ENCODE measurements around the gene ETV1.

Gene ETV1

DNA sequence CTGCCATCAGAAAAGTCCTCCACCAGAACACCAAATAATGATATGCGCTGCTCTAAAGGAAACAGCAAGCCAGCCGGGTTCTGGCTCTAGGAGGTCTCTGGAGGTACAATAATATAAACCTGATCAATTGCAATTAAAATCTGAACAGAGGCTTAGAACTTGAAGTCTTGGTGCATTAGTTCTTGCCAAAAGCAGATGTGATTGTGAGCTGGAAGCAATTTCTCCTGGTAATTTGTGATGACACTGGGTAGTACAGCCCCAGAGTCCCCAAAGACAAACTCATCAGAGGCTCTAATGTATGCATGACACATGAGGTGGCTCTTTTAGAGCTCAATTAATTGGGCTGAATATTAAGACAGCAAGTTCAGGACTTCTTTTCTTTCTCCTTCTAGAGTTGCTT, 3.3 kb downstream of the ETV1 start:
- no peak for DNase-seq

DNA sequence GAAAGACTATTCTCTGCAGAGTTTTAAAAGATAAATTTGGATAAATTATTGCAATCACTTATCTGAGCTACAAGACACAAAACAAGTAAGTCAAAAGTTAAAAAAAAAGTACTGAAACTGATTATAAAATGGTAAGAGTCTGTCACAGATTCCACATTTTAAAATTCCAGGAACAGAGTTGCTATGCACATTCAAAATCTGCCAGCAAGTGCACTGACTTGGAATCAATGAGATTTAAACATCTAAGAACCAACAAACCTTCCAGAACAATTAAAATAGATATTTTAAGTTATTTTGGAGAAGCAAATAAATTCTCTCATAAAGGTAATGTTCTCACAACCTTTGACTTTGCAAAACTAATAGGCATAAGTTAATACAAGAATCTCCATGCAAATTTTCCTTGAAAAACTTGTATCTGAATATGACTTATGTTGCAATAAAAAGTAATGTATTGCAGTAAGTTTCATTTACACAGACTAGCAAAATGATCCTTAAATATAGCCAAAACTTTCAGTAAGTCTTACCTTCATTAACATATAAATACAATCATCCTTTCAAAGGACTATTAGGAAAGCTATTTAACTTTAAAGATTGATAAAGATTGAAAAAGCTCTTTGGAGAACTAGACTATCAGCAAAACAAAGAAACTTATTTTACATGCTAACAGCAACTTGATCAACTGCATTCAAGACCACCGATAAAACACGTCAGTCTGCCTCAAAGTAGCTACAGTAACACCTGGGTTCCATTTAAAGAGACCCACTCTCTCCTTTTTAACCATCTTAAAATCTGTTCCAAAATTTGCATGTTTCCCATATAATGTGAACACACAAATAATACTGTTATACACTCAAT, 4.4 kb downstream of the ETV1 start:
- no peak for DNase-seq

- DNase-seq: no peak
Measured at GRCh38 chr7:13984061-13984460, 5.4 kb downstream of the ETV1 start.

DNA sequence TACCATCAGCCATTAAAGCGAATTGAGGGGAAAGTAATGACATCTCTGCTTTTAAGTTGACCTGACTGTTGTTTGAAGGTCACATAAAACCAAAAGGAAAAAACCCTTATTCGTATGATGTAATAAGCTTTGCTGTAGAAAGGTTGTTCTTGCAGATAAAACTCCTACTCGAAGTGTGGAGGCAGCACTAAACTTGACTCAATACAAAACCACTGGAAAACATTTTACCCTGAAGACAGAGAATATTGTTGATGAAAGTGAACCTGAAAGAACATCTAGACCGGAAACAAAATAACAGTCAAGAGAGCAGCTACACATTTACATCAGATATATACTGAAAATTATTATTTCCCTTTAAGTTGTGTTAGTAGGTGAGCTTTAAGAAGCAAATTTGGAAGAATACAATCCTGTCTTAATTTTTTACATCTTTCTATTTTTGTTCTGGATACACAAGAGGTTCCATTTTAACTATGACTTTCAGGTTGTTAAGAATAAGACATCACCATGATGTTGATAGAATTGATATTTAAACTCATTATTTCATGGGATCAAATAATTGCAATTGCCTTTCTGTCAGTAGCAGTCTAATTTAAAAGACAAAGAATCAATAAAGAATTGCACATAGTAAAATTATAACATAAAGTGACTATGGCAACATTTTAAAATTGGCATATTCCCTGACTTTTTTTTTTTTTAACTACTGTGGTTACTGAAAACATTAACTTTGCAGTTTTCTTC, 6.4 kb downstream of the ETV1 start:
- no peak for DNase-seq

DNA sequence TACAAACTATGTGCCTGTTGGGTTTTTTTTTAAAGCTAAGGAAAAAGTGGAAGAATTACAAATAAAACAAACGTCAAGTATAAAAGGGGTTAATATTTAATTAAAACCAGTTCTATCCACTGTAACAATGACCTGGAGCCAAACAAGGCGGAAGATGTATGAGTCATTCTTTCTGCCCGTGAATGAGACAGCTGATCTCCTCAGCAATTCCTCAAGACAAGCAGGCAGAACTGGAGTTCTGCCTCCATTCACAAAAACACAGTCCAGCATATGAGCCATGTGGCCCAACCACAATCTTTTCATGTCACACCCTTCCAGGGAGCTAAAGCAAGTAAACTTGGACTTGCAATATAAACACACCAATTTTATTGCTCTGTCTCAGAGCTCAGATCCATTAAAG, 8.4 kb downstream of the ETV1 start:
- DNase-seq: peak; percentile 93

- no peak for DNase-seq
Measured at GRCh38 chr7:13980474-13980873, 9.0 kb downstream of the ETV1 start.

DNA sequence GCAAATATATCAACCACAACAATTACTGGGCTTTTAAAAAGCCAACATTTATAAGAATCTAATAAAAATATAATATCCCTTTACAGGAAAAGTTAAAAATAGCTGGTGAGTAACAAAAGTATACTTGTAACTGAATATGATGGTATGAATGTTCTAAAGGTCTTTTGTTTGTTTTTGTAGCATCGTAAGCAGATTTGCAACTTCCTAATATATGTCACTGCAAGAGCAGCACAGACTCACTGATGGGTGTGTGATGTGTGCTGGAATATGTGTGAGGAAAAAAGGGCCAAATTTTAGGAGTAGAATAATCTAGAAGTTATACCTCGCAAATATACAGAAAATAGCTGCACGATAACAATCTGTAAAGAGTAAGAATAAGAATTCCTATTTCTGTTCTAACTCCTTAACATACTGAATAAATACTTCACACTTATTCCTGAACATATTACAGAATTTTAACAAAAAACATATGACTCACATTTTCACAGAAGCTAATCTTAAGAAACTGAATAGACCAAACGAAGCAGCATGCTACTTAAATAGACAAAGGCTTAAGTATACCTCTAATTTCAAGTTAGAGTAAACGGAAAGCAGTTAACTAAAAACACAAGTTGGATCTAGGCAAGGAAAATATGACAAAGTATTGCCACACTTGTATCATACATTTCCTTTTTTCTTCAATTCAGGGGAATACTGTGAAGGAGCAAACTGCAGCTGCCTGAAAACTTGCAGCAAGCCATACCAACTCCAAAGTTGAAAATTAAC, 9.6 kb downstream of the ETV1 start:
- peak; percentile 19 for DNase-seq

DNA sequence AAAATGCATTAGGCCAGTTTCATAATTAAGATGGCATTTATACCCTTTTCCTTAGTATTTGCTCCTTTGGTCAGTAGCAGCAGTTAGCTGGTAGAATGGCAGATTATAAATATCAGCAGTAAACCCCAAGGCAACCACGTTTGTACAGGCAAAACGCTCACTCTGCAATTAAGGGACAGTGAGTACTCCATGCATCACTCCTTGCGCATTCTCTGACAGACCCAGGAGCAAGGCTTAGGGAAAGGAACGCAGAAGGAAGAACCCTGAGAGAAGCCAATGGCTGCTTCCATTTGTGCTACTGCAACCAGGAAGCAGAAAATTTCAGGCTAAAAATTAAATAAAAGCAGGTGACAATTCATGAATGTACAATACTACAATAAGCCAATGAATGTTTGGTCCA, 12.9 kb downstream of the ETV1 start:
- DNase-seq: no peak

DNA sequence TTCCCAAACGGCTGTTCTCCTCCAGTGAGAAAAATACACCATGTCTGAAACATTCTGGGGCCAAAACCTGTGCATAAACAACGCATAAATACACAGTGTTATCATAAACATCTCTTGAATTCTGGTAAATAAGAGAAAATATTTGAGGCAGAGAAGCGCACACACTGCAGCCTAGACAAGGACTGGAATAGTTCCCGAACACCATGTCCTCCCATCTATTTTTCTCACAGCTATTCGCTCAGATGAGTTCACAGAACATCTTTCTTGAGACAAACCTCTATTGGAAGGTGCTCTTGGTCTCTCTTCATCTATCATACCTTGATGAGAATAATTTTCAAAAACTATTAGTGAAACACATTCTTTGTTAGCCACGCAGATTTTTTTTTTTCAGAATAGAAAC, 24.4 kb downstream of the ETV1 start:
- no peak for DNase-seq

GRCh38 chr7:13963925-13964324, 25.5 kb downstream of the ETV1 start:
- DNase-seq: no peak

DNA sequence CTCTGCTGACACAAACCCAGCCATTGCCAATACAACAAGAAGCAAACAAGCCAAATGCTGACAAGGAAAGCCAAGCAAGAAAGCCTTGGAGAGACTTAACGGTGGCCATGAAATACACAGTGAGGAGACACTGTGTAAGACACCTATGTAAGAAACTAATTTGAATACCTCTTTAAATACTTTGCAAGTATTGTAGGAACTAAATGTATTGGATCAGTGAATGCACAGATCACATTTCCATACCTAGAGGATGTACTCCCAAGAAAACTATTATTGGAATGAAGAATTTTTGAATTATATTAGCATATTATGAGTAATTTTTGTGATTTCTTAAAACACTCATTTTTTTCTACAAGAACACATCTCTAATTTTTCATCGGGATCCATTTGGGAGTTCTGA, 34.0 kb downstream of the ETV1 start:
- no peak for DNase-seq

DNA sequence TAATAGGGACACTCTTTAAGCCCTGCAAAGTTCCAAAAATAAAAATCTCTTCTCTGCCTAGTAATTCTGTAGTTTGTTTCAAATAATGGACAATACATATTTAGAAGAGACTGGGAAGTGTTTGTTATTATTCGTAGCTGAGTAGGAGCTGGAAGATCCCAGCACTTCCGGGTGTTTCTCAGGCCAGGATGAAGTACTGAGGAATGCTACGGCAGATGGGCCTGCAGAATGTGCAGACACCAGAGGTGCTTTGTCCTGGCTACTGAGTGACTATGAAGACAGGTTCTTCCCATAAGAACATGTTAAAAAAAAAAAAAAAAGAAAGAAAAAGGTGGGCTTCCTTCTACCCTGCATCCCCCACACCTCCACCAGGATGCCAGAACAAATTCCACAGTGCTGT, 36.1 kb downstream of the ETV1 start:
- no peak for DNase-seq

DNA sequence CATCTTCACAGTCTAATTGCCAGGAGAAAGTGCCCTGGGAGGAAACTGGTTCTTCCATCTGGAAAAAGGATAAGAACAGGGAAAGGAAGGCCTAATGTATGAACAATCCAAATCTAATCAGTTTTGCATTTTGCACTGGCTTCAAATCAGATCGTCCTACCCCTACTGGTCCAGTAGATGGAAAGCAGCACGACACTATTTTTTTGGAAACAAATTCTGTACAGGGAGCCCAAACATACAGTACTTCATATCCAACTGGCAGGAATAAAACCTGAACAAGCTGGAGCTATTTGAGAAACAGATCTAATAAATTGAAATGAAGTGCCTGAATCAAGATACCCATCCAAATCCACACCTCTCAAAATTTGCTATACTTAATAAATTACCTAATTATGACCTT, 36.5 kb downstream of the ETV1 start:
- no peak for DNase-seq

DNA sequence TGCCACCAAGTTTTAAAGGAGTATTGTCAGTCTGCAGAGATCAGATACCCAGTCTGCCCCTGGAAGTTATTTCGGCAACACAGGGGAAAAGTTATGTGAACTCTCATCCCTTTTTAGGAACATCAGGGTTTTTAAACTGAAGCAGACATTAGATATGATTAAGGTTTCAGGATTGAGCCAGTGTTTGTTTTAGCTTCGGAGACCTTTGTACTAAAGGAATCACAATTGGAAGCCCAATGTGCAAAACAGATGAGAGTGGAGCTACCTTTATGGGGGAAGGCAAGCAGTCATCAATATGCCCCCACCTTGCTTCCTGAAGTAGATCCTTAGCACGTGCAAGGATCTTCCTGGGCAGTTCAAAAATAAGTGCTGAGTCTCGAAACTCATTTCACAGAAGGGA, 39.5 kb downstream of the ETV1 start:
- no peak for DNase-seq

DNA sequence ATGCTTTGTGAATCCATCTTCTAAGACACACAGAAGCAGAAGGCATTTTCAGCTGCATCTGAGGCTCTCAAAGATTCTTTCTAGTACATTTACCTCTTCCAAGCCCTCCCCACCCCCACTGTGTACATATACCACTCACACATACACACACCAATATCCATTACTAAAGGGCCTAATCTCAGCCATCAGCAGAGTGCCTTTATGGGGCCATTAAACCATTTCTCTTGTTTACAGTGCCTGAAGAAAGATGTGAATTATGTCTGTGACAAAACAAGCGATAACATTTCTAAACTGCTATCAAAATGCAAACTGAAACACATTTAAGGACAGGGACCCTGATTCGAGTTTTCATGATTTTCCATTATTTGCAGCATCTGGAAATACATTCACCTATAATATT, 40.0 kb downstream of the ETV1 start:
- DNase-seq: no peak

- no peak for DNase-seq
Measured at GRCh38 chr7:13948019-13948801, 41.3 kb downstream of the ETV1 start.

DNA sequence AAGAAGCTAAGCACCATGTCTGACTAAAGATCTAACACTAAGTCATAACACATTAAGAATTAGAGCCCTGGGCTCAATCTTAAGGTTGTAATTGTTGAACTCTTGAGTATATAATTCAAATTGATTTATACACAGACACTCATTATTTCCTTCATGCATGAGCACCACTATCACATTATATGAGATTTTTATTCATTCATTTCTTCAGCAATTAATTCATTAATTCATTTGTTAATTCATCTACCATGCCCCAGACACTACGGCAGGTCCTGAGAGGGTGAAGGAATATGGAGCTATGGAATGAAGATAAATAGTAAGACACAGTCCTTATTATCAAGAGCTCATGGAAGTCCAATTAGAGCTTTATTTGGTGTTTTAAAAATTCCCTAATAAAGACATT, 41.9 kb downstream of the ETV1 start:
- no peak for DNase-seq

DNA sequence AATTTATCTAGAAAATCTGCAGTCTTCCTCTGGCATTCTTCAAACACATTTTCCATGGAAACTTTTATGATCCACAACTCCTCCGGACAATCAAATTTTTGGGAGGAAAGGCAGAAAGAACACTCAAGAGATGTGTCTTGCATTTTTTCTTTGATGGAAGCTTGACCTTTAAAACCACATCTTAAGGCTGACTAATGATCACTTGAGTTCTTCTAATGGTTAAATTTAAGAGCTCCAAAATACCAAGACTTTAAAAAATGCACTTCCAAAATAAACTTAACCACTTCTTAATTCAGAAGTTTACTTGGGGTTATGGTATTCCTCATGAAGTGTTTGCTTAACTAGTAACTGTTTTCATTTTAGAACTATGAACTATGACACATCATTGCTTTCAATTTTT, 43.3 kb downstream of the ETV1 start:
- peak; percentile 49 for DNase-seq

GRCh38 chr7:13945670-13946069, 43.8 kb downstream of the ETV1 start:
- peak; percentile 2 for DNase-seq

GRCh38 chr7:13933536-13933935, 55.9 kb downstream of the ETV1 start:
- DNase-seq: no peak

DNA sequence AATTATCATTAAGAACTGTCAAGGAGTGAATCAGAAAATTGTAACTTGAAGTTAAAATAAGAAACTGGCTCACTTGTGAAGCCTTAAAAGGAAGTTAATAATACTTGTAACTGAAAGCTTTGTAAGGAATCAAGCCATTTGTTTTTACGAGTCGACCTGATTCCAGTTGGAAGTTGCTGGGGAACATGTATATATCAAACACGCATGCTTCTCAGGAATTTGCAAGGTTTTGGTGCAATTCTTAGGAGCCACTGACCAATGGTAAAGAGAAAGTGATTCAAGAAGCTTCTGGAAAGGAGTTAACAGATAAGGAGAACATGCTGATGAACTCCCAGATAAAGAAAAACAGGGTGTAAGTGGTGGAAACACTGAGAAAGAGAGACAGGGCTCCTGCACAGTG, 56.4 kb downstream of the ETV1 start:
- no peak for DNase-seq

DNA sequence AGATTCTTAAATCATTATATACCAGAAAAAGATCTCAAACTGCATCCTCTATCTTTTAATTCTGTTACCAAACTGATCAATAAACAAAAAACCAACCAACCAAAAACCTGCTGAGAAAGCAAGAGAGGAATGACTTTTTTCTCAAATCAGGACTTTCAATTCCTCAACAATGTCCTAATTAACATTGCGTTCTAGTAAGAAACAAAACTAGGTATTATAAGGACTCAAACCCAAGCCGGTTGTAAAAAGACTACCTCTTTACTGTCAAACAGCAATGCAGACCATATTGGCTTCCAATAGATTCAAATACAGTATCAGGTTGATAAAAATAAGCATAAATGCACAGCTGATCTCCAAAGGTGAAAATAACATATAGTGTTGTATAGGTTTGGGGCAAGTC, 57.3 kb downstream of the ETV1 start:
- DNase-seq: no peak

GRCh38 chr7:13921062-13921461, 68.4 kb downstream of the ETV1 start:
- DNase-seq: no peak
